ENCODE measurements around the gene EIF4E1B. TPM values are rescaled to one million over a fixed set of nuclear protein-coding genes. Genes with fewer than 3 reads are reported as not detected.

EIF4E1B gene
- total RNA-seq, 4 donors from 2014 or later = not detected

GRCh38 chr5:176660530-176660859 lies 30.0 kb downstream of the EIF4E1B start:
- 13% methylated on average over 1 of the region's 1 CpG for WGBS
- intact Hi-C loops (cut with DNase I) = no loop called here
- no peak overlapping the region for H3K27ac ChIP-seq (replicated peaks in 1 of 4)
- TF ChIP-seq, protein P1, sequence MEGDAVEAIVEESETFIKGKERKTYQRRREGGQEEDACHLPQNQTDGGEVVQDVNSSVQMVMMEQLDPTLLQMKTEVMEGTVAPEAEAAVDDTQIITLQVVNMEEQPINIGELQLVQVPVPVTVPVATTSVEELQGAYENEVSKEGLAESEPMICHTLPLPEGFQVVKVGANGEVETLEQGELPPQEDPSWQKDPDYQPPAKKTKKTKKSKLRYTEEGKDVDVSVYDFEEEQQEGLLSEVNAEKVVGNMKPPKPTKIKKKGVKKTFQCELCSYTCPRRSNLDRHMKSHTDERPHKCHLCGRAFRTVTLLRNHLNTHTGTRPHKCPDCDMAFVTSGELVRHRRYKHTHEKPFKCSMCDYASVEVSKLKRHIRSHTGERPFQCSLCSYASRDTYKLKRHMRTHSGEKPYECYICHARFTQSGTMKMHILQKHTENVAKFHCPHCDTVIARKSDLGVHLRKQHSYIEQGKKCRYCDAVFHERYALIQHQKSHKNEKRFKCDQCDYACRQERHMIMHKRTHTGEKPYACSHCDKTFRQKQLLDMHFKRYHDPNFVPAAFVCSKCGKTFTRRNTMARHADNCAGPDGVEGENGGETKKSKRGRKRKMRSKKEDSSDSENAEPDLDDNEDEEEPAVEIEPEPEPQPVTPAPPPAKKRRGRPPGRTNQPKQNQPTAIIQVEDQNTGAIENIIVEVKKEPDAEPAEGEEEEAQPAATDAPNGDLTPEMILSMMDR (IDR thresholded peaks at IDR 0.05) = no peak
- TF ChIP-seq POLR2A (IDR thresholded peaks at IDR 0.05; ENCODE audit: low read depth) (no peak), EP300 (IDR thresholded peaks at IDR 0.05) (no peak), POLR2AphosphoS5 (IDR thresholded peaks at IDR 0.05) (no peak)
- peaks cover 0 to 25% (median 22%) of the 10 kb centered on the region in 4 donors for H3K36me3 ChIP-seq
- no peak overlapping the region for H3K4me3 ChIP-seq
- H3K9me3 ChIP-seq = no peaks in the 10 kb centered on the region
- DNase-seq (ENCODE audit: extremely low spot score) = no peak
- peaks cover 0 to 33% (median 11%) of the 10 kb centered on the region in 4 donors for H3K27me3 ChIP-seq
- H3K4me1 ChIP-seq = peaks cover 13 to 28% (median 22%) of the 10 kb centered on the region in 4 donors

GRCh38 chr5:176660860-176661641 lies 30.6 kb downstream of the EIF4E1B start:
- H3K4me1 ChIP-seq = peaks cover 13 to 28% (median 22%) of the 10 kb centered on the region in 4 donors
- no peak overlapping the region for H3K27ac ChIP-seq (replicated peaks in 1 of 4)
- no peak for DNase-seq (ENCODE audit: extremely low spot score)
- H3K4me3 ChIP-seq = no peak overlapping the region
- intact Hi-C loops (cut with DNase I) = no loop called here
- WGBS = 77% methylated on average over 19 of the region's 33 CpGs
- no peaks in the 10 kb centered on the region for H3K9me3 ChIP-seq
- H3K27me3 ChIP-seq = peaks cover 0 to 39% (median 11%) of the 10 kb centered on the region in 4 donors
- peaks cover 0 to 19% (median 17%) of the 10 kb centered on the region in 4 donors for H3K36me3 ChIP-seq
- TF ChIP-seq EP300 (IDR thresholded peaks at IDR 0.05) = no peak
- peak in 1 of 2 donors; percentile 32 for TF ChIP-seq POLR2AphosphoS5 (IDR thresholded peaks at IDR 0.05)
- TF ChIP-seq POLR2A (IDR thresholded peaks at IDR 0.05; ENCODE audit: low read depth) = no peak
- TF ChIP-seq, protein P1 (IDR thresholded peaks at IDR 0.05) = peak in 2 of 3 experiments; percentile 80 to 89

GRCh38 chr5:176661676-176662075 lies 31.2 kb downstream of the EIF4E1B start:
- H3K27ac ChIP-seq (replicated peaks in 1 of 4) = no peak overlapping the region
- peaks cover 0 to 13% (median 11%) of the 10 kb centered on the region in 4 donors for H3K36me3 ChIP-seq
- H3K4me1 ChIP-seq = peaks cover 13 to 28% (median 22%) of the 10 kb centered on the region in 4 donors
- TF ChIP-seq EP300 (IDR thresholded peaks at IDR 0.05) (no peak), POLR2AphosphoS5 (IDR thresholded peaks at IDR 0.05) (no peak), POLR2A (IDR thresholded peaks at IDR 0.05; ENCODE audit: low read depth) (no peak)
- TF ChIP-seq, protein P1 (IDR thresholded peaks at IDR 0.05) = no peak
- peaks cover 0 to 40% (median 11%) of the 10 kb centered on the region in 4 donors for H3K27me3 ChIP-seq
- 71% methylated on average over 10 of the region's 10 CpGs for WGBS
- no peaks in the 10 kb centered on the region for H3K9me3 ChIP-seq
- no peak for DNase-seq (ENCODE audit: extremely low spot score)
- intact Hi-C loops (cut with DNase I) = no loop called here
- H3K4me3 ChIP-seq = no peak overlapping the region

DNA sequence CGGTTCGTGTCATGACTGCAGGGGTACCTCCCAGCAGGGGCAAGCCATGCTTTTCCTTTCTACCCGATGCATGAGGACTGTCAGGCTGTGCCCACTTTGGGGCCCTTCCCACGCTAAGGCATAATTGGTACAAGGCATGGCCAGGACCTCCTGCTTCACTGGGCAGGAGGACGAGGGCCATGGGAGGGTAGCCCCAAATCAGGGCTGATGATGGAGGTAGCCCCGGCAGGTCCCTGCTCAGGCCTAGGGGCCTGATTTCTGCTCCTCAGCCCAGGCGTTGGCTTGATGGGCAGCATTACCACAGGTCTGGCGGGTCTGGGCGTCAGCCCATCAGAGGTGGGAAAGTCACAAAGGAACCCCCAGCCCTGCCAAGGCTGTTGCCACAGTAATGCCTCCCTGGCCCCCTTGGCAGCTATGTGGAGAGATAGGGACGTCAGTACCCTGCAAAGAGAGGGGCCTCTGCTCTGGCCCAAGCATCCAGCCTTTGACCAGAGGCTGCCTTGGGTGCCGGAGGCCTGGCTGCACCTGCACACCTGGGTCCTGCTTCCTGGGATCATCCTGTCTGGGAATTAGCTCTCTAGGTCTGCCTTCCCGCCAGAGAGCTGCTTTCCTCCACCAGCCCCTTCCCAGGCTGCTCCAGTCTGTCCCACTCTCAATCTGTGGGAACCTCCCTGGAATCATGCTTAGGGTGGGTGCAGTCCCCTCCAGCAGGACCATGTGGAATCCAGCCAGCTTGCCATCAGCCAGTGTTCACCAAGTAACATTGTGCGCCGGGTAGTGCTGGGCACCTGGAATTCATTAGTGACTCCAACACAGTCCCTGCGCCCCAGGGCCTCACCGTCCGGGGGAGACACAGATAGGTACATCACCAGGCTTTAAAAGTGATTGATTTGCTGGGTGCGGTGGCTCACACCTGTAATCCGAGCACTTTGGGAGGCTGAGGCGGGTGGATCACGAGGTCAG lies 32.2 kb downstream of the EIF4E1B start:
- 82% methylated on average over 17 of the region's 21 CpGs for WGBS
- no peak overlapping the region for H3K4me3 ChIP-seq
- intact Hi-C loops (cut with DNase I) = no loop called here
- DNase-seq (ENCODE audit: extremely low spot score) = no peak
- peaks cover 0 to 3% (median 1%) of the 10 kb centered on the region in 4 donors for H3K36me3 ChIP-seq
- H3K4me1 ChIP-seq = peaks cover 13 to 28% (median 22%) of the 10 kb centered on the region in 4 donors
- H3K27ac ChIP-seq (replicated peaks in 1 of 4) = no peak overlapping the region
- no peaks in the 10 kb centered on the region for H3K9me3 ChIP-seq
- H3K27me3 ChIP-seq = peaks cover 0 to 40% (median 11%) of the 10 kb centered on the region in 4 donors
- TF ChIP-seq EP300 (IDR thresholded peaks at IDR 0.05) (no peak), POLR2AphosphoS5 (IDR thresholded peaks at IDR 0.05) (no peak), POLR2A (IDR thresholded peaks at IDR 0.05; ENCODE audit: low read depth) (no peak)
- TF ChIP-seq, protein P1 (IDR thresholded peaks at IDR 0.05) = no peak
